ENCODE data around the gene TLCD3A.
A peak's percentile ranks its signal among the peaks of the same experiment; 100 is the strongest.
"Not testable (repeated sequence)": the region's sequence is repeated elsewhere in the genome, so short reads cannot be mapped to it uniquely, and the experiment has no call there.

Gene TLCD3A

DNA sequence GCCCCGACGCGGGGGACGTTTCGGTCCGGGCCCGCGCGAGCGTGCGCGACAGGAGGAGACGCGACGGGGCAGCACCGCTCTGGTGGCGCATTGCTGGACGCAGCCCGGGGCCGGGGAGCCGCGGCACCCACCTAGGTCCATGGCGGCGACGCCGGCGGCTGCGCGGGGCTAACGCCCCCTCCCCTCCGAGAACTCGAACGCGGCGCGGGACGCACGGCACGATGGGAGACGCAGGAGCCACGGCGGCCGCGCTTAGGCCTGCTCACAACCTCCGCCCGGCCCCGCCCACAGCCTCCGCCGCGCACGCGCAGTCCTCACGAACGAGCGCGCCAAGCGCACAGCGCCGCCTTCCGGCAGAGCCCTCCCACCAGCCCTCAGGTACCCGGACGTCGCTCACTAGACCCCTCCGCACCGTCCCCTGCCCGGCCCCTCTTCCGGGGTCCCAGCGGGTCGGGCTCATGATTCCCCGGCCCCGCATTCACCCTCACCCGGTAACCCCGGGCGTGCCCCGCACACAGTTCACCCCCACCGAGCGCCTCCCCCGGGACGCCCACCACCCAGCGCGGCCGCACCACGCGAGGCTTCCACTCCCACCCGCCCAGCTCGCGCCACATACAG lies 19.7 kb downstream of the TLCD3A start, which contains the start of gene GEMIN4:
Gene GEMIN4, minus strand, starts transcription at position 263 of the 618 bp plus-strand sequence. Its CDS starts 122 bp downstream, at position 141.
- H3K9me3 ChIP-seq (ENCODE audit: control insufficient read depth, low read depth, low read length), result no peaks in the 10 kb centered on the region
- peak within 1 kb of the TSS; percentile 77 for H3K9ac ChIP-seq (ENCODE audit: low read length)
- peak within 1 kb of the TSS; percentile 87 for H3K4me3 ChIP-seq (ENCODE audit: low read length)
- peaks cover 10% of the 10 kb centered on the region for H3K36me3 ChIP-seq (ENCODE audit: control insufficient read depth, low read depth, low read length)
- H3K27me3 ChIP-seq (ENCODE audit: control insufficient read depth, insufficient read depth, low read length), result no peaks in the 10 kb centered on the region
- H3K4me1 ChIP-seq (ENCODE audit: control insufficient read depth, low read depth, low read length), result no peaks in the 10 kb centered on the region
- no peak within 1 kb of the TSS for H3K27ac ChIP-seq (ENCODE audit: low read length)

DNA sequence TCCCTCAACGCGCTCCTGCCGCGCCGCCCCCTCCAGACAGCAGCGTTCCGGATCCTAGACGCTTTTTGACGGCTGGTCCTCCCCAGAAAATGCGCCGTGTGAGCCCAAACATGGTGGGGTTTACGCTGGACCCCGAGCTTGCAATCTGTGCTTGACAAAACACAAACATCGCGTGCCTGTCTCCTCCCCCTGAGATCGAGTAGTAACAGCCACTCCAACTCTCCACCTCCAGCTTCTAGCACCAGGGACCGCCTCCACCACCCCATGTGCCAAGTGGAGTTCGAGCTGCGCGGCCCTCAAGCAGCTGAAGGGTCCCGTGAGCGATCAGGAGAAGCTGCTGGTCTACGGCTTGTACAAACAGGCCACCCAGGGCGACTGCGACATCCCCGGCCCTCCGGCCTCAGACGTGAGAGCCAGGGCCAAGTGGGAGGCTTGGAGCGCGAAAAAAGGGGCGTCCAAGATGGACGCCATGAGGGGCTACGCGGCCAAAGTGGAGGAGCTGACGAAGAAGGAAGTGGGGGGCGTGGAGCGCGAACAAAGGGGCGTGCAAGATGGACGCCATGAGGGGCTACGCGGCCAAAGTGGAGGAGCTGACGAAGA lies 20.3 kb downstream of the TLCD3A start:
- Histone ChIP-seq H3K27me3 (ENCODE audit: control insufficient read depth, insufficient read depth, low read length) (no peaks in the 10 kb centered on the region), H3K9me3 (ENCODE audit: control insufficient read depth, low read depth, low read length) (no peaks in the 10 kb centered on the region), H3K9ac (ENCODE audit: low read length) (peak overlapping the region; percentile 75), H3K36me3 (ENCODE audit: control insufficient read depth, low read depth, low read length) (peaks cover 4% of the 10 kb centered on the region), H3K27ac (ENCODE audit: low read length) (no peak overlapping the region), H3K4me1 (ENCODE audit: control insufficient read depth, low read depth, low read length) (no peaks in the 10 kb centered on the region), H3K4me3 (ENCODE audit: low read length) (peak overlapping the region; percentile 87)

DNA sequence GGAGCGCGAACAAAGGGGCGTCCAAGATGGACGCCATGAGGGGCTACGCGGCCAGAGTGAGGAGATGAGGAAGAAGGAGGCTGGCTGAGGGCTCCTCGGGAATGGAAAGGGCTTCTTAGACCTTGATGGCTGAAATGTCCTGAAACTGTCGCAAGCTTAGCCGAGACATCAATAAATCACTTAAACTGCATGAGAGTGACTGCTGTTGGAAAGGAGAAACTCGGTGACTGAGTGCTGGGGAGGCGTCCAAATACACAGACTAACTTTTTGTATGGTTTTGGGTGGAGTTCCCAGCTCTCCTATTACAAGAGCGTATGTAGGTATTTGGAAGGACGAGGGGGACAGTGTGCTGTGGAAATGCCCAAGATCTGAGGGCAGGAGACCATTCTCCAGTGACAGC lies 21.0 kb downstream of the TLCD3A start:
- Histone ChIP-seq H3K27ac (ENCODE audit: low read length) (no peak overlapping the region), H3K4me1 (ENCODE audit: control insufficient read depth, low read depth, low read length) (no peaks in the 10 kb centered on the region), H3K9ac (ENCODE audit: low read length) (no peak overlapping the region), H3K27me3 (ENCODE audit: control insufficient read depth, insufficient read depth, low read length) (no peaks in the 10 kb centered on the region), H3K36me3 (ENCODE audit: control insufficient read depth, low read depth, low read length) (peaks cover 5% of the 10 kb centered on the region), H3K4me3 (ENCODE audit: low read length) (no peak overlapping the region), H3K9me3 (ENCODE audit: control insufficient read depth, low read depth, low read length) (no peaks in the 10 kb centered on the region)

DNA sequence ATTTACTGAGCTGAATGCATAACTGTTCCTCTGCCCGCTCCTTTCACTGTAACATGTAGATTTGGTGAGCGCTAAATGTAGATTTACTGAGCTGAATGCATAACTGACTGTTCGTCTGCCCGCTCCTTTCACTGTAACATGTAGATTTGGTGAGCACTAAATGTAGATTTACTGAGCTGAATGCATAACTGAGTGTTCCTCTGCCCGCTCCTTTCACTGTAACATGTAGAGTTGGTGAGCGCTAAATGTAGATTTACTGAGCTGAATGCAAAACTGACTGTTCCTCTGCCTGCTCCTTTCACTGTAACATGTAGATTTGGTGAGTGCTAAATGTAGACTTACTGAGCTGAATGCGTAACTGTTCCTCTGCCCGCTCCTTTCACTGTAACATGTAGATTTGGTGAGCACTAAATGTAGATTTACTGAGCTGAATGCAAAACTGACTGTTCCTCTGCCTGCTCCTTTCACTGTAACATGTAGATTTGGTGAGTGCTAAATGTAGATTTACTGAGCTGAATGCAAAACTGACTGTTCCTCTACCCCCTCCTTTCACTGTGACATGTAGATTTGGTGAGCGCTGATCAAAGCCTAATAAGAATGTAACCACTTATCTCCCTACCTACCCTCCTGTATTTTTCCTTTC lies 23.0 kb downstream of the TLCD3A start:
- H3K36me3 ChIP-seq (ENCODE audit: control insufficient read depth, low read depth, low read length), result peaks cover 17% of the 10 kb centered on the region
- not testable (repeated sequence) for H3K4me1 ChIP-seq (ENCODE audit: control insufficient read depth, low read depth, low read length); H3K4me3 ChIP-seq (ENCODE audit: low read length); H3K27ac ChIP-seq (ENCODE audit: low read length); H3K9ac ChIP-seq (ENCODE audit: low read length); H3K9me3 ChIP-seq (ENCODE audit: control insufficient read depth, low read depth, low read length); H3K27me3 ChIP-seq (ENCODE audit: control insufficient read depth, insufficient read depth, low read length)

DNA sequence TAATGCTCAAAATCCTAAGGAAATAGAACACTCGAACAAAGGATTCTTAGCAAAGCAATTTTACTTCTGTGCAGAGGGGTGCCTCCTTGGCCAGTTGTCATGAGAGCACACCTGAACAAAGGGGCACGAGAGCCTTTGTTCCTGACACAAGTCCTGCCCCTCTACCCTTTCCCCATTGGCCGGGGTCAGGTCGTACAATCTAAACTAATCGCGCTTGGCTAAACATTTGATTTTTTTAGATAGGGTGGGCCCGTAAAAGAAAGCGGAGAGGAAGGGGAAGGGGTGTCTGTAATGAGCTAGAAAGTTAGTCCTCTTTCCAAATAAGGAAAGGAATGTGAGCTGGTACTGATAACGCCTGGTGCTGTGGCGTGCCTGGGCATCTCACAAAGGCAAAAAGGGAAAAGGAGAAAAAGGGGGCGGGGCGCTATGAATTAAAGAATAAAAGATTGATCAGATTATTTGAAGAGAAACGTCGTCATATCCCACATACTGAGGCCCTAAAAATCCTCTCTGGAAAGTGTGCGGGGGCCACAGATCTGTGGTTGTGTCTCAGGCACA lies 23.7 kb downstream of the TLCD3A start:
- not testable (repeated sequence) for H3K27me3 ChIP-seq (ENCODE audit: control insufficient read depth, insufficient read depth, low read length); H3K4me3 ChIP-seq (ENCODE audit: low read length); H3K27ac ChIP-seq (ENCODE audit: low read length); H3K9me3 ChIP-seq (ENCODE audit: control insufficient read depth, low read depth, low read length); H3K9ac ChIP-seq (ENCODE audit: low read length); H3K4me1 ChIP-seq (ENCODE audit: control insufficient read depth, low read depth, low read length)
- peaks cover 20% of the 10 kb centered on the region for H3K36me3 ChIP-seq (ENCODE audit: control insufficient read depth, low read depth, low read length)

DNA sequence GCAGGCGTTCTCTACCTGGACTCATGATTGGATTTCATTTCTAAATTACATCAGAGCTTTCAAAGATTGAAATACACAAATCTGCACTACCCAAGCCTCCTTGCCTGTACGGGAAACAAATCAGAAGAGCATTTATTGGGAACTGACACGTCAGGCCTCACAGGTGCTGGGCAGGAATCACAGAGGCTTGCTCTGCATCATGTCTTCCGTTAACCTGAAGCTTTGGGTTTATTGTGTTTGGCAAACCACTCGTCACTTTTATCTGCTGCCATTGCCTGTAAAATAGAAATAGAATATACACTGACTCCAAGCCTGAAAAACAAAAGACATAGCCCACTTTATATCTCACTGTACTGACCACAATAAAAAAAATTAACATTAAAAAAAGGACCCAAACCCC lies 27.6 kb downstream of the TLCD3A start:
- Histone ChIP-seq H3K27me3 (ENCODE audit: control insufficient read depth, insufficient read depth, low read length) (no peaks in the 10 kb centered on the region), H3K36me3 (ENCODE audit: control insufficient read depth, low read depth, low read length) (peaks cover 34% of the 10 kb centered on the region), H3K4me3 (ENCODE audit: low read length) (no peak overlapping the region), H3K27ac (ENCODE audit: low read length) (no peak overlapping the region), H3K9me3 (ENCODE audit: control insufficient read depth, low read depth, low read length) (no peaks in the 10 kb centered on the region), H3K4me1 (ENCODE audit: control insufficient read depth, low read depth, low read length) (no peaks in the 10 kb centered on the region), H3K9ac (ENCODE audit: low read length) (no peak overlapping the region)

DNA sequence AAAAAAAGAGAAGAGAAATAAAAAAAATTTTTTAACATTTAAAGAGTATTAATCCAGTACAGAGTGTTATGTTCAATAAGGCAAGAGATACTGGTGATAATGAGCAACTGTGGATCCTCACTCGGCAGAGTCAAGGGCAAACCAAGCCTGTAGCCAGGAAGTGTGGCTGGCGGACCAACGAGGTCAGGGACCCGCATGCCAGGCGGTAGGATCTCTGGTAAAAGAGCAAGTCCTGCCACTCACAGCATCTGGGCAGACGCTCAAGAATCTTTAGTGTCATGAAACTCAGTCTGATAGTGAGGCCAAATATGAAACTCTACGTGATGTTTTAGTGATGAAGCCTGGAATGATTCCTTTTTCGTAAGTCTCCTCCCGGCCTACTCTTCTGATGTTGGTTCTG lies 28.0 kb downstream of the TLCD3A start:
- Histone ChIP-seq H3K36me3 (ENCODE audit: control insufficient read depth, low read depth, low read length) (peaks cover 38% of the 10 kb centered on the region), H3K27ac (ENCODE audit: low read length) (no peak overlapping the region), H3K4me3 (ENCODE audit: low read length) (no peak overlapping the region), H3K9me3 (ENCODE audit: control insufficient read depth, low read depth, low read length) (no peaks in the 10 kb centered on the region), H3K4me1 (ENCODE audit: control insufficient read depth, low read depth, low read length) (no peaks in the 10 kb centered on the region), H3K9ac (ENCODE audit: low read length) (no peak overlapping the region), H3K27me3 (ENCODE audit: control insufficient read depth, insufficient read depth, low read length) (no peaks in the 10 kb centered on the region)

DNA sequence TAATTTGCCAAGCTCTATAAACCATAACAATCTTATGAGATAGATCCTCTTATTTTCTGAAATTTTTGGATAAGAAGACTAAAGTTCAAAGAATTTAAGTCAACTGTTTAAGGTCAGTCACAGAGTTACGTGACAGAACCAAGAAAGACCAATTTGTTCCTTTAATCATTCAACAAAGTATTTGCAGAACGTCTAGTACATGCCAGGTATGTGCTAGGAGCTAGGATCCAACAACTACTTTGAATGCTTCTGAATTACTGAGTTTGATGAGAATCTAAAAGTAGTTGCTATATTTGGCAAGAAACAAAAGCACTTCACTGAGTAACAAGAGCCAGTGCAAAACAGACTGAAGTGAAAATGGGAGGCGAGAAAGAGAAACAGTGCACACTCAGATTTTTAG lies 34.7 kb downstream of the TLCD3A start:
- Histone ChIP-seq H3K4me3 (ENCODE audit: low read length) (no peak overlapping the region), H3K4me1 (ENCODE audit: control insufficient read depth, low read depth, low read length) (no peaks in the 10 kb centered on the region), H3K36me3 (ENCODE audit: control insufficient read depth, low read depth, low read length) (peaks cover 56% of the 10 kb centered on the region), H3K9ac (ENCODE audit: low read length) (no peak overlapping the region), H3K9me3 (ENCODE audit: control insufficient read depth, low read depth, low read length) (no peaks in the 10 kb centered on the region), H3K27ac (ENCODE audit: low read length) (no peak overlapping the region), H3K27me3 (ENCODE audit: control insufficient read depth, insufficient read depth, low read length) (no peaks in the 10 kb centered on the region)

DNA sequence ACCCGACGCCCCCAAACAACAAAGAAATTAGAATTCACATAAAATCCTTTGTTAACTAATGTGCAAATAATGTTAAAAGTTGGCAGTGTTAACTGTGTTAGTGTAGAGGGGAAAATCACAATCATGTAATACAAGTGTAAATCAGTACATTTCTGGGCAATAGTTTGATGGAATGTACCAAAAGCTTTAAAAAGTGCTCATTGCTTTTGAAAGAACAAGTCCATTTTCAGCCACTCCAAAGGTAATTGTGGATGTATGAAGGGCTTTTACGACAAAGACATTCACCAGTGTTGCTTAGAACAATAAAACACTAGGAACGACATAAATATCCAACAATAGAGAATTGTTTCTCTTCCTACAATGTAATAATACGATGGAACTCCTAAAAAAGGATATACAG lies 40.6 kb downstream of the TLCD3A start:
- Histone ChIP-seq H3K9ac (ENCODE audit: low read length) (no peak overlapping the region), H3K4me1 (ENCODE audit: control insufficient read depth, low read depth, low read length) (no peaks in the 10 kb centered on the region), H3K9me3 (ENCODE audit: control insufficient read depth, low read depth, low read length) (no peaks in the 10 kb centered on the region), H3K27ac (ENCODE audit: low read length) (no peak overlapping the region), H3K4me3 (ENCODE audit: low read length) (no peak overlapping the region), H3K27me3 (ENCODE audit: control insufficient read depth, insufficient read depth, low read length) (no peaks in the 10 kb centered on the region), H3K36me3 (ENCODE audit: control insufficient read depth, low read depth, low read length) (peaks cover 78% of the 10 kb centered on the region)

DNA sequence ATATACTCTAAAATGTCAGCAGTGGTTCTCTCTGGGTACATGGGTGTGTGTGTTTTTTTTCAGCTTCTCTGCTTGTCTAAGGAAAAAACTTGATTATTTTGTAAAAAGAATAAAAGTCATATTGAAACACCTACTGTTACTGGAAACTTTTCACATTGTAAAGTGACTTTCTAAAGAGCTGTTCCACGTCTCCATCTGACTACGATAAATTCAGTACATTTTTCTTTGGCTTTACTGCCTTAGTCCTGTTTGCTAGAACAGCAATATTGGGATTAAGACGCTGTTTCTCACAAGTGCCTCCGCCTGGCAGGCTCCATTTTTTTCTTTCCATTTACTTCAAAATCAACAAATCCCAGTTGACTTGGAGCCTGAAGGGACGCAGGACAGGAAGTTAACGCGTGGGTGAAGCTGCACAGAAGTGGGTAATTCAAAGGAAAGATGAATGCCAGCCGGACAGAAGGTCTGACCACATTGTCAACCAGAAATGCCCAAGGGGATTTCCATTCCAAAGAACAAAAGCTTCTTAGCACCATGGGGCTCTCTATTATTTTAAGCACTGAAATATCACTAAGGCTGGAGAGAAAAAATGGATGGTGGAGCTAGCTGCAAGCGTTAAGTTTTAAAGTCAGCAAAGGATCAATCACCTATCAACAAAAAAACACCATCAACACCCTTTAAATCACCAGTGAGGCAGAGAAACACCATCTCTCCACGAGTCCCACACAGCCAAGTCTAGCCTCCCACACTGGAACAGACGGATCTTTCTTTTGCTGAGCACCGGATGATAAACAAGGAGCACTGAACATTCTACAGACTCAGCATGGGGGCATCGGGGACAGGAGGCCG lies 41.3 kb downstream of the TLCD3A start:
- Histone ChIP-seq H3K27ac (ENCODE audit: low read length) (no peak overlapping the region), H3K9me3 (ENCODE audit: control insufficient read depth, low read depth, low read length) (no peaks in the 10 kb centered on the region), H3K4me3 (ENCODE audit: low read length) (no peak overlapping the region), H3K9ac (ENCODE audit: low read length) (no peak overlapping the region), H3K27me3 (ENCODE audit: control insufficient read depth, insufficient read depth, low read length) (no peaks in the 10 kb centered on the region), H3K4me1 (ENCODE audit: control insufficient read depth, low read depth, low read length) (no peaks in the 10 kb centered on the region), H3K36me3 (ENCODE audit: control insufficient read depth, low read depth, low read length) (peaks cover 85% of the 10 kb centered on the region)

DNA sequence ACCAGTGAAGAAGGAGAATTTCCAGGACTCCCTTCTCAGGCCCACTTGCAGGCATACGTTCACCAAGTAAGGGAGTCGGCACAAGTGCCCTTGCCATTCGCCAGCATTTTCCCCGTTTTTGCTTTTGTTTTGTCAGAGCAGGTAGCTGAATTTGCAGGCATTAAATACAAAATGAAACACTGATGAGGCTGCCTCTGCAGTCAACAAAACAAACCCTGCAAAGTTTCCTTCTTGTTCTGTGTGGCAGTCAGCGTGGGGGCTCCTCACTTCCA lies 41.9 kb downstream of the TLCD3A start:
- Histone ChIP-seq H3K4me3 (ENCODE audit: low read length) (no peak overlapping the region), H3K9me3 (ENCODE audit: control insufficient read depth, low read depth, low read length) (no peaks in the 10 kb centered on the region), H3K4me1 (ENCODE audit: control insufficient read depth, low read depth, low read length) (no peaks in the 10 kb centered on the region), H3K27me3 (ENCODE audit: control insufficient read depth, insufficient read depth, low read length) (no peaks in the 10 kb centered on the region), H3K9ac (ENCODE audit: low read length) (no peak overlapping the region), H3K27ac (ENCODE audit: low read length) (no peak overlapping the region), H3K36me3 (ENCODE audit: control insufficient read depth, low read depth, low read length) (peaks cover 82% of the 10 kb centered on the region)

Data from iPS-18a (cell line).